Gastrocnemius medialis (tissue), 4 donors: ENCODE data around the gene ANKMY1.

Experiments used
- CTCF ChIP-seq, 5 experiments: fragments of 450-650 bp in 3 of 5; fragments of 200-600 bp in 2 of 5; sonication (generic) in 2 of 5; IDR thresholded peaks in 4 of 5; conservative IDR thresholded peaks in 1 of 5; 1 replicate in 4 of 5; 2 replicates in 1 of 5; pipeline ENCODE4 v1.5.1; 2016 to 2019; ENCODE audit warnings: antibody characterized with exemption in 5 of 5, mild to moderate bottlenecking in 3 of 5, moderate library complexity in 3 of 5
- POLR2A ChIP-seq, 2 donors: fragments of 450-650 bp; IDR thresholded peaks; one replicate each; pipeline ENCODE4 v1.6.1; 2017; ENCODE audit warnings: antibody characterized with exemption in 2 of 2, mild to moderate bottlenecking in 2 of 2, moderate library complexity in 2 of 2

DNA sequence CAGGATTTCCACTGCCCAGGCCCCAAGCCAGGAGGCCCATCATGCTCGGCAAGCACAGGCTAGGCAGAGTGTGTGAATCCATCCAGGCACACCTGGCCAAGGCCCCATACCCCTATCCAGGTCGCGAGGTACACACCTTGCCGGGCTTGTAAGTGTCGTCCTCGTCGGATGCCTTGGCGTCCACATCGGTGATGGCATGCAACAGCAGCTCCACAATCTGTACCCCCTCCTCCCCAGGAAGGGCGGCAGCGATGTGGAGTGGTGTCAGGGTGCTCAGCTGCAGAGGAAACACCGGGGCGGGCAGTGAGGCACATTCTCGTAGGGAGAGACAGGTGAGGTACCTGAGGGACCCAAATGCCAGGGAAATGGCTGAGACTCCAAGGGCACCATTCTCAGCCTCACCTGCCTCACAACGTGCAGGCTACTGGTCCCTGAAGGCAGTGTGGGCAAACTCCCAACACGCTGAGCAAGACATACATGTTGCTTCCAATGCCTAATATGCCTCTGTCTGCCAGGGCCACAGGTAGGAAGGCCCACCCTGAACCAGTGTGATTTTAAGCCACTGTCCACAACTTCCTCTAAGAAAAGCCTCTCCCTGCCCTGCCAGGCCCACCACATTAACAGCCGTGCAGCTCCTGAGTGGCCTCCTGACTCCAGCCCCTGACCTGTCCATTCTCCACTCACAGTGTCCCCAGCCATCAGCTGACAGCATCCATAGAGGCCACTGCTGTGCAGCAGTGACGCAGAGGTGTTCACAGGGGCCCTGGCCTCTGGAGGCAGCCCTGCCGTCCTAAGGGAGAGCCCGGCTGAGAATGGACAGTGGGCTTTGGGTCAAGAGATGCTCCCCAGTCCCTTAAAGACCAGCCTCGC is 44.9 kb downstream of the ANKMY1 start:
- TF ChIP-seq CTCF (IDR thresholded peaks at IDR 0.05 in 4 of 5, conservative IDR thresholded peaks at IDR 0.05 in 1 of 5) = no peak
- TF ChIP-seq POLR2A (IDR thresholded peaks at IDR 0.05) = no peak
